ENCODE results near the gene ACSS2.

The ACSS2 gene, protein sequence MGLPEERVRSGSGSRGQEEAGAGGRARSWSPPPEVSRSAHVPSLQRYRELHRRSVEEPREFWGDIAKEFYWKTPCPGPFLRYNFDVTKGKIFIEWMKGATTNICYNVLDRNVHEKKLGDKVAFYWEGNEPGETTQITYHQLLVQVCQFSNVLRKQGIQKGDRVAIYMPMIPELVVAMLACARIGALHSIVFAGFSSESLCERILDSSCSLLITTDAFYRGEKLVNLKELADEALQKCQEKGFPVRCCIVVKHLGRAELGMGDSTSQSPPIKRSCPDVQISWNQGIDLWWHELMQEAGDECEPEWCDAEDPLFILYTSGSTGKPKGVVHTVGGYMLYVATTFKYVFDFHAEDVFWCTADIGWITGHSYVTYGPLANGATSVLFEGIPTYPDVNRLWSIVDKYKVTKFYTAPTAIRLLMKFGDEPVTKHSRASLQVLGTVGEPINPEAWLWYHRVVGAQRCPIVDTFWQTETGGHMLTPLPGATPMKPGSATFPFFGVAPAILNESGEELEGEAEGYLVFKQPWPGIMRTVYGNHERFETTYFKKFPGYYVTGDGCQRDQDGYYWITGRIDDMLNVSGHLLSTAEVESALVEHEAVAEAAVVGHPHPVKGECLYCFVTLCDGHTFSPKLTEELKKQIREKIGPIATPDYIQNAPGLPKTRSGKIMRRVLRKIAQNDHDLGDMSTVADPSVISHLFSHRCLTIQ

DNA sequence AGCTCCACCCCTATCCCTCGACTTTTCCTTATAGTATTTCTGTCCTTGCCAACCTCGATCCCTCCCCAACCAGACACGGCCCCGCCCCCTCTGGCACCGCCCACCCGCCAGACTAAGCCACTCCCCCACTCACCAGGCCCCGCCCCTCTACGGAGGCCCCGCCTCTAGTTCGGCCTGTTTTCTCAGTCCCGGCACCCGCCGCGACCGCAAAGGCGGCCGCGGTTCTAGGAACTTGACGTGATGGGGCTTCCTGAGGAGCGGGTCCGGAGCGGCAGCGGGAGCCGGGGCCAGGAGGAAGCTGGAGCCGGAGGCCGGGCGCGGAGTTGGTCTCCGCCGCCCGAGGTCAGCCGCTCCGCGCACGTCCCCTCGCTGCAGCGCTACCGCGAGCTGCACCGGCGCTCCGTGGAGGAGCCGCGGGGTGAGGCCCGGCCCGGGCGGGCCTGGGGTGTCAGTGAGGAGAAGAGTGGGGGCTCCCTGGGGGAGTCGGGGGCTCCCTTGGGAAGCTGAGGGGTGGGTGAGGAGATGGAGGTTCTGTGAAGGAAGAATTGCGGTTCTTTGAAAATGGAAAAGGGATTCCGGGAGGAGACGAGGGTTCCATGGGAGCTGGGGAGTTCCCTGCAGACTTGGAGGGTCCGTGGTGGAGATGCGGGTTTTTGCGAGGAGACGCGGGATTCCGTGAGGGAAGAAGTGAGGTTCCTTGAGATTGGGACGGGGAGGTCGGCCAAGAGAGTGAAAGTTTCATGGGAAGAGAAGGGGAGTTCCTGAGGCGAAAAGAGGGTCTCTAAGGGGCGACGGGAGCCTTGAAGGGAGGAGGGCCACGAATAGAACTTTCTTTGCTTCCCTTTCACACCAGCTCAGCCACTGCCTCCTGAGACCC lies at the start of gene ACSS2:
Gene ACSS2 (plus strand): TSS at position 207 of the 877 bp plus-strand sequence. CDS start 34 bp downstream, at position 241.
- DNase-seq (ENCODE audit: low spot score in 2 of 2) (peak; percentile 93 to 96), ATAC-seq (ENCODE audit: low read depth) (peak; percentile 79)
- H3K9me3 Mint-ChIP-seq: no peaks in the 10 kb centered on the region
- peak within 1 kb of the TSS; percentile 92 for H3K4me3 Mint-ChIP-seq
- H3K36me3 Mint-ChIP-seq: no peaks in the 10 kb centered on the region
- no peak within 1 kb of the TSS for H3K27ac Mint-ChIP-seq
- H3K27me3 Mint-ChIP-seq: no peaks in the 10 kb centered on the region
- peaks cover 35% of the 10 kb centered on the region for H3K4me1 Mint-ChIP-seq

DNA sequence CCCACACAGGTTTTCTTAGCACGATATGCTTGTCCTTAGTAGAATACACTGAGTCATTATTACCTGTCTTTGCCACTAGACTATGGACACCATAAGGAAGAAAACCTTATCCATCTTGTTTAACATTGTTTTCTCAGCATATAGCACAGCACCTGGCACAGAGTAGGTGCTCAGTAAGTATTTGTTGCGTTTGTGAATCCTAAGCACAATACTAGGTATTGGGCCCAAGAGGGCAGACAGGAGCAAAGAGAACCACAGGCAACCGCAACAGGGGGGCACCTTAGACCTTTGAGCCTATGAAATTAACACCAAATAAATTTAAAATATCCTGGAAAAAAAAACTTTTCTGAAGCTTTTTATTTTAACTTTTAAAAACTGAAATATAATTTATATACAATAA lies 47.2 kb upstream of the ACSS2 start:
- Mint-ChIP-seq H3K27me3 (peaks cover 9% of the 10 kb centered on the region), H3K4me3 (no peak overlapping the region), H3K27ac (no peak overlapping the region)

DNA sequence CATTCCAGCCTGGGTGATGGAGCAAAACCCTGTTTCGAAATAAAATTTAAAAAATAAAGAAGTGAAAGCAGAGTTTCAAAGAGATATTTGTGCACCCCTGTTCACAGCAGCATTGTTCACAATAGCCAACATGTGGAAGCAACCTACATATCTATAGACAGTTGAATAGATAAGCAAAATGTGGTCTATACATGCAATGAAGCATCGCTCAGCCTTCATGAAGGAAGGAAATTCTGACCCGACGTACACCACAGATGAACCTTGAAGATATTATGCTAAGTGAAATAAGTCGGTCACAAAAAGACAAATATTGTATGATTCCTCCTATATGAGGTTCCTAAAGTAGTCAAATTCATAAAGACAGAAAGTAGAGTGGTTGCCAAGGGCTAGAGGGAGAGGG lies 44.5 kb upstream of the ACSS2 start:
- no peaks in the 10 kb centered on the region for H3K36me3 Mint-ChIP-seq
- ATAC-seq (ENCODE audit: low read depth) (no peak), DNase-seq (ENCODE audit: low spot score in 2 of 2) (no peak)
- H3K4me1 Mint-ChIP-seq: peaks cover 2% of the 10 kb centered on the region
- H3K4me3 Mint-ChIP-seq: no peak overlapping the region
- H3K9me3 Mint-ChIP-seq: no peaks in the 10 kb centered on the region
- no peak overlapping the region for H3K27ac Mint-ChIP-seq
- peaks cover 10% of the 10 kb centered on the region for H3K27me3 Mint-ChIP-seq

More for the DNA sequence above, 47.2 kb upstream of the ACSS2 start:
- DNase-seq (ENCODE audit: low spot score in 2 of 2): no peak
- Mint-ChIP-seq H3K9me3 (no peaks in the 10 kb centered on the region), H3K4me1 (peaks cover 7% of the 10 kb centered on the region), H3K36me3 (no peaks in the 10 kb centered on the region)
- no peak for ATAC-seq (ENCODE audit: low read depth)

DNA sequence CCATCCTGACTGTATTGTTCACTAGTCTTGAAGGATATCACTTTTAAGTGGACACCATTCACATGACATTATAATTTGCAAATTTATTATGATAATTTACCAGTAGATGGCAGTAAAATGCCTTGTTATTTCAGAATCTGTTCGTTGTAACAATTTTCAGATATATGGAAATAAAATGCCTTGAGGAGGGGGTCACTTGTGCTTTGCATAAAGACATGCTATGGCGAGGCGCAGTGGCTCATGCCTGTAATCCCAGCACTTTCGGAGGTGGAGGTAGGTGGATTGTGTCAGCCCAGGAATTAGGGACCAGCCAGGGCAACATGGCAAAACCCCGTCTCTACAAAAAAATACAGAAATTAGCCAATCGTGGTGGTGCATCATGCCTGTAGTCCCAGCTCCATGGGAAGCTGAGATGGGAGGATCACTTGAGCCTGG lies 41.9 kb upstream of the ACSS2 start:
- H3K27me3 Mint-ChIP-seq: peaks cover 13% of the 10 kb centered on the region
- ATAC-seq (ENCODE audit: low read depth): peak; percentile 44

DNA sequence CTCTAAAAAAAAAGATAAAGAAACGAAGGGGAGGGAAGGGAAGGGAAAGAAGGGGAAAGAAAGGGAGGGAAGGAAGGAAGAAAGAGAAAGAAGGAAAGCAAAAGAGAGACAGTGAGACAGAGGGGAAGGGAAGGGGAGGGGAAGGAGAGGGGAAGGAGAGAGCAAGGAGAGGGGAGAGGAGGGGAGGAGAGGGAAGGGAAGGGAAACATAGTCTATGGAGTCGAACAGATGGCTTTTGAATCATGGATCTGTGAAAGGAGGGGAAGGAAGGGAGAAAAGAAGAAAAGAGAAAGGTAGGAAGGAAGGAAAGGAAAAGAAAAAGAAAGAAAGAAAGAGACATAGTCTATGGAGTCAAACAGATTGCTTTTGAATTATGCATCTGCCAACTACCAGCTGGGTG lies 34.3 kb upstream of the ACSS2 start:
- DNase-seq (ENCODE audit: low spot score in 2 of 2): no peak
- H3K4me3 Mint-ChIP-seq: no peak overlapping the region
- H3K27me3 Mint-ChIP-seq: peaks cover 6% of the 10 kb centered on the region
- ATAC-seq (ENCODE audit: low read depth): no peak
- H3K4me1 Mint-ChIP-seq: no peaks in the 10 kb centered on the region
- peaks cover 5% of the 10 kb centered on the region for H3K36me3 Mint-ChIP-seq
- H3K9me3 Mint-ChIP-seq: no peaks in the 10 kb centered on the region
- no peak overlapping the region for H3K27ac Mint-ChIP-seq

More for the DNA sequence above, 41.9 kb upstream of the ACSS2 start:
- Mint-ChIP-seq H3K27ac (no peak overlapping the region), H3K9me3 (no peaks in the 10 kb centered on the region), H3K36me3 (no peaks in the 10 kb centered on the region), H3K4me1 (peaks cover 2% of the 10 kb centered on the region), H3K4me3 (no peak overlapping the region)
- peak in 1 of 2 donors; percentile 35 for DNase-seq (ENCODE audit: low spot score in 2 of 2)

DNA sequence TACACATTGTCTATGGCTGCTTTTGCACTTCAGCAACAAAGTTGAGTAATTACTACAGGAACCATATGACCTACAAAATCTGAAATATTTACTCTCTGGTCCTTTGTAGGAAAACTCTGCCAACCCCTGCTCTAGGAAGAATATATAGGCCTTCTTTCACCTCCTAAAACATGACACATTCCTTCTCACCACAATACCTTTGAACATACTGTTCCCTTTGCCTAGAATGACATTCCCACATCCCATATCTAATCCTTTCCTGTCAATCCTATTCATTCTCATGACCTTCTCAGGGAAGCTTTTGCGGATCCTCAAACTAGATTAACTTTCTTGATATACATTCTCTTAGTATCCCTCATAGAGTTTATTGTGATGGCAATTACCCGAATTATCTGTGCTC lies 33.0 kb upstream of the ACSS2 start:
- H3K27ac Mint-ChIP-seq: no peak overlapping the region
- DNase-seq (ENCODE audit: low spot score in 2 of 2) (no peak), ATAC-seq (ENCODE audit: low read depth) (no peak)
- H3K36me3 Mint-ChIP-seq: peaks cover 5% of the 10 kb centered on the region
- H3K9me3 Mint-ChIP-seq: no peaks in the 10 kb centered on the region
- no peaks in the 10 kb centered on the region for H3K4me1 Mint-ChIP-seq
- no peak overlapping the region for H3K4me3 Mint-ChIP-seq
- H3K27me3 Mint-ChIP-seq: peaks cover 3% of the 10 kb centered on the region

DNA sequence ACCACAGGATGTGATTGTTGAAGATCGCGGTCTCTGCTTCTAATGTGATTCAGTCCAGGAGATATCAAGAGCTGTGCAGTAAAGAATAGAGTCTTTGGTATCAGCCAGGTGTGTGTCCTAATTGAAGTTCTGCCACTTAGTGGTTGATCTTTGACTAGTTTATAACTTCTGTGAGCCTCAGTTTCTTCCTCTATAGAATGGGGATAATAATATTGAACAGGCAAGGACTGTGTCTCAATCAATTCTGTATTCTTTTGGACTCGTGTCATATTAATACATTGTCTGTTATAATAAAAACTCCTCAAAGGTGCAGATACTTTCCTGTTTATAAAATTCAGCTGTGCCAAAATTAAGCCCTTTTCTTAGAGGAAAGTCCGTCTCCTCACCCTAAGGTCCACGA lies 27.8 kb upstream of the ACSS2 start:
- DNase-seq (ENCODE audit: low spot score in 2 of 2) (no peak), ATAC-seq (ENCODE audit: low read depth) (no peak)
- peaks cover under 1% of the 10 kb centered on the region for H3K27me3 Mint-ChIP-seq
- H3K4me1 Mint-ChIP-seq: no peaks in the 10 kb centered on the region
- H3K4me3 Mint-ChIP-seq: no peak overlapping the region
- no peak overlapping the region for H3K27ac Mint-ChIP-seq
- H3K9me3 Mint-ChIP-seq: no peaks in the 10 kb centered on the region
- peaks cover 9% of the 10 kb centered on the region for H3K36me3 Mint-ChIP-seq

DNA sequence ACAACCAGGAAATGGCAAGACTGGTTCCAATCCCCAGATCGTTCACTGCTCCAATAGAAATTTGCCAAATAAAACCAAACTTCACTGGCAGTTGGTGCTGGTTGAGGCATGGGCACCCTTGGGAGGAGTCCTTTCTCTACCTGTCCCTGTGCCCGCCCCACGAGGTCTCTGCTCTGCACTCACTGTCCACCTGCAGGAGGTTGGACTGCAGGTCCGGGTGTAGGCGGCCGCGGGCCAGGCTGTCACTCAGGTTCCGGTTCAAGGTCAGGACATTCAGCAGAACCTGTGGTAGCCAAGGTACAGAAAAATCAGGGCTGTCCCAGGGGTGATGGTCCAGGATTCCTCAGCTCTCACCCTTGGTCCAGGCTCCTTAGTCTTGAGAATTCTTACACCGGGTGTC lies 26.6 kb upstream of the ACSS2 start:
- Mint-ChIP-seq H3K9me3 (no peaks in the 10 kb centered on the region), H3K4me3 (no peak overlapping the region), H3K27ac (no peak overlapping the region), H3K4me1 (no peaks in the 10 kb centered on the region), H3K36me3 (peaks cover 9% of the 10 kb centered on the region), H3K27me3 (no peaks in the 10 kb centered on the region)
- ATAC-seq (ENCODE audit: low read depth): no peak
- no peak for DNase-seq (ENCODE audit: low spot score in 2 of 2)

DNA sequence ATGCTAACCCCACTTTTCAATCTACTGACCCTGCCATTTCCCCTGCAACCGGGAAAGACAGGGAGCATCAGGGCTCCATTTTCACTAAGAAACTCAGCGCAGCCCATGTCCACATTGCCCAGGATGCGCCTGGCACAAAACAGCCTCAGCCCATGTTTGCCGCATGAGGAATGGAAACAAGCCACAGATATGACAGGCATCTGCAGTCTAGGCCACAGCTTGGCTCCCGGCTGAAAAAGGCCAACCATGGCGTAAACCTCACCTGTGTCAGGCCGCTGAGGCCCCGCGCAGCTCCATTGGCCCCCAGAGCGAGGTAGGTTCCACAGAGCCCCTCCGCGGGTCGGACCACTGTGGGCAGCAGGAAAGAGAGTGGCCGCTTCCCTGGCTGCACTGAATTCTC lies 25.4 kb upstream of the ACSS2 start:
- DNase-seq (ENCODE audit: low spot score in 2 of 2): no peak
- no peak for ATAC-seq (ENCODE audit: low read depth)
- no peak overlapping the region for H3K27ac Mint-ChIP-seq
- no peaks in the 10 kb centered on the region for H3K4me1 Mint-ChIP-seq
- H3K4me3 Mint-ChIP-seq: no peak overlapping the region
- H3K36me3 Mint-ChIP-seq: peaks cover 12% of the 10 kb centered on the region
- no peaks in the 10 kb centered on the region for H3K9me3 Mint-ChIP-seq
- no peaks in the 10 kb centered on the region for H3K27me3 Mint-ChIP-seq

DNA sequence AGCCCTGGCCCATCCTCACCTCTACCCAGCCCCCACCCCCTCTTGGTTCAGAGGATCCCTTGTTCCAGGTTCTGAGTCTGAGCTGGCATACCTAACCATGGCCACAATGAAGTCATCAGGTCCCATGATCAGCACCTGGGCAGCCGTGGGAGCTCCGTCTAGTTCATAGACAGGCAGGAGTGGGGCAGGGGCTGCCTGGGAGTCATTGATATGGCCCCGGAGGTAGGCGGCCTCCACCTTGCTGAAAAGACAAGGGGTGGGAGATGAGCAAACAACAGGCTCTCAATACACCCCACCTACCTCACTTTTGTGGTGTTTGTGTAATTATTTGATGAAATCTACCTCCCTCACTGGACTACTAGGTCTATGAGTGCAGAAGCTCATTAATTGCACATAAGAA lies 24.1 kb upstream of the ACSS2 start:
- peaks cover 7% of the 10 kb centered on the region for H3K36me3 Mint-ChIP-seq
- DNase-seq (ENCODE audit: low spot score in 2 of 2): no peak
- H3K27me3 Mint-ChIP-seq: no peaks in the 10 kb centered on the region
- ATAC-seq (ENCODE audit: low read depth): no peak
- no peak overlapping the region for H3K27ac Mint-ChIP-seq
- no peaks in the 10 kb centered on the region for H3K4me1 Mint-ChIP-seq
- H3K4me3 Mint-ChIP-seq: no peak overlapping the region
- H3K9me3 Mint-ChIP-seq: no peaks in the 10 kb centered on the region

DNA sequence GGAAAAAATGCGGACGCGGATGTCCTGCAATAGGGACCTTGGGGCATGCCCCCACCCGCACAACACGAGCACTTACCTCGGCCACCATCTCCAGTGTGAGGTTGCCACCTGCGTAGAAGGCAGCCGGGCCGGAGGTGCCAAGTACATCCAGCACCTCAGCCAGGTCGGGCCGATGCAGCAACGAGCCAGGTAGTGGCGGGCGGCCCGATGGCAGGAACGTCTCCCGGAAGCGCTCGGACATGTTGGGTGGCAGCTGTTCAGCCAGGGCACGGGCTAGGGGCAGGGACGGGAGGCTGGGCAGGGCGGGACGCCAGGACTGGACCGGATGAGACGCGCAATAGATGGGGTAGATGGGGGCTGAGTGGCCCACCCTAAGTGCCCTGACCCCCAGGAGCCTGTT lies 17.0 kb upstream of the ACSS2 start:
- Mint-ChIP-seq H3K27me3 (no peaks in the 10 kb centered on the region), H3K9me3 (no peaks in the 10 kb centered on the region), H3K4me1 (no peaks in the 10 kb centered on the region), H3K36me3 (peaks cover 19% of the 10 kb centered on the region), H3K4me3 (no peak overlapping the region), H3K27ac (no peak overlapping the region)
- DNase-seq (ENCODE audit: low spot score in 2 of 2) (no peak), ATAC-seq (ENCODE audit: low read depth) (no peak)

DNA sequence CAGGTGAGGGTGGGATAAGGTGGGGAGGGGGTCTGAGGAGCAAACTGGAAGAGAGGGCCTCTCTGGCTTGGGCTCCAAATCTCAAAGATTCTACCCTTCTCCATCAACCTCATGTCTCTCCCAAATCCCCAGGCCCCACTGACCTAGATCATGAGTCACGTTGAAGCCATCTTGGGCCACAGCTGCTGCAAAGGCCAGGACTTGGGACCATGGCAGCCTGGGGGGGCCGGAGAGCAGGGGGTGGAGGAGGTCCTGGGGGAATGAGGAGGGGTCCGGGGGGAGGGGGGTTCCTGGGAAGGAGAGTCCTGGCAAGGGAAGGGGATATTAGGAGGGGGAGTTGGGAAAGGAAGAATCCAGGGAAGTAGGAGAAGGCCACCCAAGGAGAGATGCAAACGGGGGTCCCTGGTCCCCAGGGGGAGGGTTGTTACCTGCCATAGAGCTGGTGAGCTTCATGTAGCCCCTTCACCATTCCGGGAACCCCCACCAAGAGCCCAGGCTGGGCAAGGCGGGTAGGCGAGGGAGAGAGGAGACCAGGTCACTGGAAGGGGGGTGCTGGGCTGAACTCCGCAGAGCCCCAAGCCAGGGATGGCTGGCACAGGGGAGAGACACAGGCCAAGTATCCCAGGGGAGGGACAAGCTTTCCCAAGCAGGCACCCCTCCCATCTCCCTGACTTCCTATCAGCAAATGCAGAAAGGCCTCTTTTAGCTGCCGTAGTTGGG lies 16.4 kb upstream of the ACSS2 start:
- H3K36me3 Mint-ChIP-seq: peaks cover 19% of the 10 kb centered on the region
- H3K27me3 Mint-ChIP-seq: no peaks in the 10 kb centered on the region
- H3K4me3 Mint-ChIP-seq: no peak overlapping the region
- no peak overlapping the region for H3K27ac Mint-ChIP-seq
- no peaks in the 10 kb centered on the region for H3K4me1 Mint-ChIP-seq
- DNase-seq (ENCODE audit: low spot score in 2 of 2) (no peak), ATAC-seq (ENCODE audit: low read depth) (no peak)
- no peaks in the 10 kb centered on the region for H3K9me3 Mint-ChIP-seq

DNA sequence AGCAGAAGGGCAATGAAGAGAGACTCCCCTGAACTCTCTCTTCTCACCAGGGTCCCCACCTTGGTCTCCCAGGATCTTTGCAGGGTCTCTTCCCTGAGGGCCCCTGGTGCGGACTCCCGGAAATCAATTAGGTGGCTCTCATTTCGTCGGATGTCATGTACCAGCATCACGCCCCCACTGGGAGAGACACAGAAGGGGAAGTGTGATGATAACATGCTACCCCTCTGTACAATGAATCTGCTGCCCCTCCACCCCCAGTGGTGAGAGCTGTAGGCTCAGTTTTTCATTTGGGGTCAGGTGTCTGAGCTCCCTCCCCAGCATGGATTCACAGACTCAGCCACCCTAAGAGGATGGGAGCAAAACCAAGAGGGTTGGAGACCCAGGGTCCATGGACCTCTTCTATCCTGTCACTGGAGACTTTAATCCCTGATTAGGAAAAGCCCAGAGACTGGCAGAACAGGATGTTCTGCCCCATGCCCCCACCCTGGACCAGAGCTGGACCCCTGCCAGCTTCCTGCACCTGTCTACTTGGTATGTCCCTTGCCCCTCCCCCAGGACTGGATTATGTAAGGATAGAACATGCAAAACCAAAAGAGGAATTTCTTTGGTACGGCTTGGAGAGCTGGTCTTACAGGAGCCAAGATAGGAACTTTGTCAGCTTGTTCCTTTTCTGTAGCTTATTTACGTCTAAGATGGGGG lies 14.9 kb upstream of the ACSS2 start:
- ATAC-seq (ENCODE audit: low read depth): no peak

More for the DNA sequence above, 14.9 kb upstream of the ACSS2 start:
- Mint-ChIP-seq H3K27ac (no peak overlapping the region), H3K36me3 (peaks cover 16% of the 10 kb centered on the region), H3K27me3 (no peaks in the 10 kb centered on the region), H3K4me1 (no peaks in the 10 kb centered on the region), H3K4me3 (no peak overlapping the region), H3K9me3 (no peaks in the 10 kb centered on the region)
- no peak for DNase-seq (ENCODE audit: low spot score in 2 of 2)

All from memory B cell (primary cell).